Fibroblast of lung (primary cell): ENCODE results near the gene ALPK3.

Source experiments
- CTCF ChIP-seq, 2 donors: IDR thresholded peaks in 1 of 2; conservative IDR thresholded peaks in 1 of 2; 1 replicate in 1 of 2; 2 replicates in 1 of 2; pipeline ENCODE4 v1.5.1; 2011 to 2012; ENCODE audit warnings: low read length in 2 of 2, control low read depth in 1 of 2, inconsistent platforms in 1 of 2, low read depth in 1 of 2, mild to moderate bottlenecking in 1 of 2
- EZH2 ChIP-seq: IDR thresholded peaks from 2 replicates; pipeline ENCODE4 v1.5.1; 2012; ENCODE audit warnings: low read length, control low read depth, mild to moderate bottlenecking; ENCODE audit errors: missing control alignments

- TF ChIP-seq CTCF (conservative IDR thresholded peaks at IDR 0.05 in 1 of 2, IDR thresholded peaks at IDR 0.05 in 1 of 2; ENCODE audit: low read depth in 1 of 2, low read length in 2 of 2) = no peak
- no peak for TF ChIP-seq EZH2
Measured at GRCh38 chr15:84798436-84798946, 18.7 kb upstream of the ALPK3 start.
